BJ (cell line): ENCODE measurements around the gene CFAP69. TPM values are rescaled to one million over a fixed set of nuclear protein-coding genes. Genes with fewer than 3 reads are reported as not detected.
"Not testable (repeated sequence)": the region's sequence is repeated elsewhere in the genome, so short reads cannot be mapped to it uniquely, and the experiment has no call there.

ENCODE experiments used
- CTCF ChIA-PET: fragments of 350-600 bp; formaldehyde crosslinking; extraction: SDS; loops from one replicate; lab custom pipeline; 2021; ENCODE audit warnings: antibody characterized with exemption, inconsistent platforms; lab: Yijun Ruan, JAX
- POLR2A ChIA-PET: fragments of 300-600 bp; sonication (Branson Sonifier 250); formaldehyde crosslinking; extraction: SDS; loops from one replicate; lab custom pipeline; 2021; ENCODE audit warnings: antibody characterized with exemption; lab: Charles Lee
- DNase-seq: peaks from one replicate; pipeline ENCODE4 v3.0.0-alpha.2; 2011; ENCODE audit warnings: low read depth
- H3K27me3 ChIP-seq: 2 replicates; pipeline ENCODE4 v1.6.0; 2011; ENCODE audit warnings: low read length; ENCODE audit not compliant: control insufficient read depth, insufficient read depth
- H3K36me3 ChIP-seq: 2 replicates; pipeline ENCODE4 v1.5.1; 2011; ENCODE audit warnings: low read length; ENCODE audit not compliant: control insufficient read depth, insufficient read depth
- H3K4me3 ChIP-seq: 2 replicates; pipeline ENCODE4 v1.5.1; 2011; ENCODE audit warnings: low read depth, mild to moderate bottlenecking, control low read depth, low read length
- CTCF ChIP-seq: IDR thresholded peaks from 2 replicates; pipeline ENCODE4 v1.5.1; 2011; ENCODE audit warnings: low read depth, mild to moderate bottlenecking, control low read depth, inconsistent platforms, low read length, moderate library complexity; ENCODE audit not compliant: insufficient read depth
- polyA plus RNA-seq: library from polyadenylated mRNA; depleted of rRNA; stranded (reverse); fragments of >200 nt; gene quantifications from 2 replicates; pipeline ENCODE4 v1.2.3, GENCODE V29; 2011

The CFAP69 gene
- polyA plus RNA-seq, 1 experiment = 0.90 TPM

- no peak for TF ChIP-seq CTCF
- Histone ChIP-seq H3K36me3 (no peaks in the 10 kb centered on the region), H3K27me3 (0 out of 2 replicates have a peak, but pooled peaks cover 2% of the 10 kb centered on the region), H3K4me3 (no peak overlapping the region)
- ChIA-PET CTCF (no interaction called here), POLR2A (no interaction called here)
- no peak for DNase-seq
Measured at GRCh38 chr7:90334193-90334843, 89.3 kb downstream of the CFAP69 start.

DNA sequence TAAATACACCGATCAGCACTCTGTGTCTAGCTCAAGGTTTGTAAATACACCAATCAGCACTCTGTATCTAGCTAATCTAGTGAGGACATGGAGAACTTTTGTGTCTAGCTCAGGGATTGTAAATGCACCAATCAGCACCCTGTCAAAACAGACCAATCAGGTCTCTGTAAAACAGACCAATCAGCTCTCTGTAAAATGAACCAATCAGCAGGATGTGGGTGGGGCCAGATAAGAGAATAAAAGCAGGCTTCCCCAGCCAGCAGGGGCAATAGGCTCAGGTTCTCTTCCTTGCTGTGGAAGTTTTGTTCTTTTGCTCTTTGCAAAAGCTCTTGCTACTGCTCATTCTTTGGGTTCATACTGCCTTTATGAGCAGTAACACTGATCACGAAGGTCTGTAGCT, 90.0 kb downstream of the CFAP69 start:
- POLR2A ChIA-PET, DNase-seq, CTCF ChIA-PET, H3K4me3 ChIP-seq, H3K36me3 ChIP-seq, H3K27me3 ChIP-seq: not testable (repeated sequence)

DNA sequence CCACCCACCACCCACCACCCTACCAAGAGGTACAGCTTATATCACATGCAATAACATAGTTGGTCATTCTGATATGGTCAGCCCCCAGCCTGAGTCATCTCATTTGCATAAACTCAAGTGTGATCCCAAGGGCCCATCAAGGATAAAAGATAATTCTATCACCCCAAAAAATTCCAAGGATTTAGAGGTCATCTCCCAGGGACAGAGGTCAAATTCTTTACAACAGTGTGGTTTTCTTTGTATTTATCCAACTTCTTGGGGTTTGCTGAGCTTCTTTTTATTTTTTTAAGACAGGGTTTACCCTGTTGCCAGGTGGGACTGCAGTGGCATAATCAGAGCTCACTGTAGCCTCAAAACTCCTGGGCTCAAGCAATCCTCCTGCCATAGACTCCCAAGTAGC, 92.1 kb downstream of the CFAP69 start:
- TF ChIP-seq CTCF = no peak
- Histone ChIP-seq H3K4me3 (no peak overlapping the region), H3K36me3 (no peaks in the 10 kb centered on the region), H3K27me3 (0 out of 2 replicates have a peak, but pooled peaks cover 1% of the 10 kb centered on the region)
- CTCF ChIA-PET = interaction anchor here (1.0 to 1.5 kb wide), 2 partner anchors 8 to 91 kb away, joined by 3 to 4 read pairs; no protein-coding TSS in a partner anchor
- POLR2A ChIA-PET = no interaction called here
- no peak for DNase-seq

DNA sequence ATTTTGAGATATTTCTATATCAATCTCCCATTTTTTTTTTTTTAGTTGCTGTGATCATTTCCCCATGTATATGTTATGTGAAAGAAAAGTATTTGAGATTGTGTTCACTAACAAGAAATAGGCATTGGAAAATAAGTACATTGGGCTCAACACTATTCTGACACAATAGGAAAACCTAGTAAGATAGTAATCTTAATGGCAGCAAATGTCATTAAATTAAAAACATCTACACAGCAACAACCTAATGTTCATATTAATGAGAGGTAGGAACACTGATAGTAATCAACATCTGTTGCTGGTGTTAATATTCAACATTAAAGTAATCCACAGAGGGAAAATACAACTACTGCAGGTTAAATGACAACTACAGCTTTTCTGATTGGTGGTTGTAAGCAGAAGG, 100.0 kb downstream of the CFAP69 start:
- no peak for DNase-seq
- TF ChIP-seq CTCF = no peak
- ChIA-PET POLR2A (no interaction called here), CTCF (interaction anchor here (1.3 to 1.7 kb wide), 3 partner anchors 8 to 33 kb away, joined by 3 to 4 read pairs (median 3); no protein-coding TSS in a partner anchor)
- no peak overlapping the region for H3K4me3 ChIP-seq
- no peaks in the 10 kb centered on the region for H3K36me3 ChIP-seq
- no peaks in the 10 kb centered on the region for H3K27me3 ChIP-seq

DNA sequence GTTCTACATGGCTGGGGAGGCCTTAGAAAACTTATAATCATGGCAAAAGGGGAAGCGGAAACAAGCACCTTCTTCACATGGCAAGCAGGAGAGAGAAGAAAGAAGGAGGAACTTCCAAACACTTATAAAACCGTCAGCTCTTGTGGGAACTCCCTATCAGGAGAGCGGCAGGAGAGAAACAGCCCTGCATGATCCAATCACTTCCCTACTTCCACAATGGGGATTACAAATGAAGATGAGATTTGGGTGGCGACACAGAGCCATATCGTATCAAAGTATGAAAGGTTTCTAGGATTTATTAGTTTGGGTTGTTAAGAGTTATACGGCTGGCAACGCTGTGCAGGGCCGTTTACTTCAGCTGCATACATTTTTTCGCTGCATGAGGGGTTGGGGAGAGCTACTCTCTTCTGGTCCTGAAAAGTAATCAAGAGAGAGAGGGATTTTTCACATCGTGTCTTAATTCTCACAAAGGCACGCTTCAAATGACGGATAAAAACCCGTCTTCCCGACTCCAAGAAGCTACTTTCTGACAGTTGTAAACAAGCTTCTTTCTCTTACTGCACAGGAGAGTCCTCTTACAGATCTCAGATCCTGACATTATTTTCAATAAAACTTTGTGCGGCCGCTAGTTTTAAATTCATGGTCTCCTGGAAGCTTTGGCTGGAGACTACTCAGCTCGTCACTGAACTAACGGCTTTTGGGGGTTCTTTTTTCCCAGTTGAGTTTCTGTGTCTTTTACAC, 100.8 kb downstream of the CFAP69 start:
- Histone ChIP-seq H3K4me3 (peak overlapping the region; percentile 89), H3K27me3 (no peaks in the 10 kb centered on the region), H3K36me3 (no peaks in the 10 kb centered on the region)
- ChIA-PET POLR2A (no interaction called here), CTCF (interaction anchor here (1.0 to 1.7 kb wide), 5 partner anchors 9 to 192 kb away, joined by 3 to 5 read pairs (median 3); partner anchors contain the start of genes CLDN12 and STEAP1)
- no peak for TF ChIP-seq CTCF
- DNase-seq = peak; percentile 9
